ENCODE results near the gene TBPL1. TPM values are rescaled to one million over a fixed set of nuclear protein-coding genes. Genes with fewer than 3 reads are reported as not detected.

The TBPL1 gene
- total and polyA plus RNA-seq, 9 of the 15 experiments (the other 6 are each of a cell fraction or from before 2014, with no cell fraction given): 78.1 to 152 (median 107) TPM

DNA sequence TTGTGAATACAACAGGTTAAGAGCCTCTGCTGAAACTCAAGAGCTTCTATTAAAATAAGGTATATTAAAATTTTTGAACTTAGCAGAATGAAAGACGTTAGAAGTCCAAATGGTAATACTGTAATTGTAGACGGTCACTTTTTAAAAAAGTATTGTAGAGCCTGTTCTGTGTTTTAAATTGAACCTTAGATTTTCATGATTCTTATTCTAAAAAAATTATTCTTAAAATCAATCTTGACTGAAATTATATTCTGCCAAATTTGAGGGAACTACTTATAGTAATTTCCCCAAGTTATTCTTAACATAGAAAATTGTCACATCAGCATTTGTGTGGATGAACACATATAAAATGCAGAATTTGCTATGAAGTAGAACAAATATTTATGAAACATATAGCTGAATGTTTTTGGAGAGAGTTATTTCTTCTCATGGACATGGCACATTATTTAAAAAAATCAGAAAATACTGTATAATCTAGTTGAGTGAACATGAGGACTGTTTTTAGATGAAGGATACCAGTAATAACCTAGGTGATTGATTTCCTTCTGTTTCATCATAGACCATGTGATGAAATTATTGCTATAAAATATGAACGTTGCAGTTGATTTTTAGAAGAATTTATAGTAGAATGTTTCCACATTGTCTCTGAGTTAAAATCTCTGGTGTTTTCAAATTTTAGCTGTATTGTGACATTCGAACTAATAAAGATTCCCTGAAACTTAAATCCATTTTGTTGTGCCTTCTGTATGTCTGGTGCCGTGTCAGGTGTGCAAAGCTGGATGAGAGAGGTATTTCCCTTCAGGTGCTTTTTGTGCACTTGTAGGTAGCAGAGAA is 2.8 kb downstream of the TBPL1 start (continued):
- TF ChIP-seq, protein P1, sequence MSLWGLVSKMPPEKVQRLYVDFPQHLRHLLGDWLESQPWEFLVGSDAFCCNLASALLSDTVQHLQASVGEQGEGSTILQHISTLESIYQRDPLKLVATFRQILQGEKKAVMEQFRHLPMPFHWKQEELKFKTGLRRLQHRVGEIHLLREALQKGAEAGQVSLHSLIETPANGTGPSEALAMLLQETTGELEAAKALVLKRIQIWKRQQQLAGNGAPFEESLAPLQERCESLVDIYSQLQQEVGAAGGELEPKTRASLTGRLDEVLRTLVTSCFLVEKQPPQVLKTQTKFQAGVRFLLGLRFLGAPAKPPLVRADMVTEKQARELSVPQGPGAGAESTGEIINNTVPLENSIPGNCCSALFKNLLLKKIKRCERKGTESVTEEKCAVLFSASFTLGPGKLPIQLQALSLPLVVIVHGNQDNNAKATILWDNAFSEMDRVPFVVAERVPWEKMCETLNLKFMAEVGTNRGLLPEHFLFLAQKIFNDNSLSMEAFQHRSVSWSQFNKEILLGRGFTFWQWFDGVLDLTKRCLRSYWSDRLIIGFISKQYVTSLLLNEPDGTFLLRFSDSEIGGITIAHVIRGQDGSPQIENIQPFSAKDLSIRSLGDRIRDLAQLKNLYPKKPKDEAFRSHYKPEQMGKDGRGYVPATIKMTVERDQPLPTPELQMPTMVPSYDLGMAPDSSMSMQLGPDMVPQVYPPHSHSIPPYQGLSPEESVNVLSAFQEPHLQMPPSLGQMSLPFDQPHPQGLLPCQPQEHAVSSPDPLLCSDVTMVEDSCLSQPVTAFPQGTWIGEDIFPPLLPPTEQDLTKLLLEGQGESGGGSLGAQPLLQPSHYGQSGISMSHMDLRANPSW (CRISPR knock-in tag; IDR thresholded peaks at IDR 0.05): no peak
- TF ChIP-seq CREBBP (IDR thresholded peaks at IDR 0.05; ENCODE audit: low read depth, low read length): no peak
- no peak for TF ChIP-seq POLR2AphosphoS5 (IDR thresholded peaks at IDR 0.05; ENCODE audit: control insufficient read depth, insufficient read depth, low read depth, low read length)
- TF ChIP-seq, protein P2, sequence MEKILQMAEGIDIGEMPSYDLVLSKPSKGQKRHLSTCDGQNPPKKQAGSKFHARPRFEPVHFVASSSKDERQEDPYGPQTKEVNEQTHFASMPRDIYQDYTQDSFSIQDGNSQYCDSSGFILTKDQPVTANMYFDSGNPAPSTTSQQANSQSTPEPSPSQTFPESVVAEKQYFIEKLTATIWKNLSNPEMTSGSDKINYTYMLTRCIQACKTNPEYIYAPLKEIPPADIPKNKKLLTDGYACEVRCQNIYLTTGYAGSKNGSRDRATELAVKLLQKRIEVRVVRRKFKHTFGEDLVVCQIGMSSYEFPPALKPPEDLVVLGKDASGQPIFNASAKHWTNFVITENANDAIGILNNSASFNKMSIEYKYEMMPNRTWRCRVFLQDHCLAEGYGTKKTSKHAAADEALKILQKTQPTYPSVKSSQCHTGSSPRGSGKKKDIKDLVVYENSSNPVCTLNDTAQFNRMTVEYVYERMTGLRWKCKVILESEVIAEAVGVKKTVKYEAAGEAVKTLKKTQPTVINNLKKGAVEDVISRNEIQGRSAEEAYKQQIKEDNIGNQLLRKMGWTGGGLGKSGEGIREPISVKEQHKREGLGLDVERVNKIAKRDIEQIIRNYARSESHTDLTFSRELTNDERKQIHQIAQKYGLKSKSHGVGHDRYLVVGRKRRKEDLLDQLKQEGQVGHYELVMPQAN (IDR thresholded peaks at IDR 0.05; ENCODE audit: borderline replicate concordance): no peak
- no peak for TF ChIP-seq CBX8 (IDR thresholded peaks at IDR 0.05; ENCODE audit: borderline replicate concordance, extremely low read depth, low read depth, low read length, poor library complexity, severe bottlenecking)
- no peak for TF ChIP-seq WHSC1 (IDR thresholded peaks at IDR 0.05; ENCODE audit: low read length)
- 0 out of 2 replicates have a peak, but pooled peaks have one; percentile 26 for TF ChIP-seq L3MBTL2 (IDR thresholded peaks at IDR 0.05)
- peak; percentile 71 for TF ChIP-seq POLR2H (tag; IDR thresholded peaks at IDR 0.05; ENCODE audit: low read depth)
- TF ChIP-seq, protein P3, sequence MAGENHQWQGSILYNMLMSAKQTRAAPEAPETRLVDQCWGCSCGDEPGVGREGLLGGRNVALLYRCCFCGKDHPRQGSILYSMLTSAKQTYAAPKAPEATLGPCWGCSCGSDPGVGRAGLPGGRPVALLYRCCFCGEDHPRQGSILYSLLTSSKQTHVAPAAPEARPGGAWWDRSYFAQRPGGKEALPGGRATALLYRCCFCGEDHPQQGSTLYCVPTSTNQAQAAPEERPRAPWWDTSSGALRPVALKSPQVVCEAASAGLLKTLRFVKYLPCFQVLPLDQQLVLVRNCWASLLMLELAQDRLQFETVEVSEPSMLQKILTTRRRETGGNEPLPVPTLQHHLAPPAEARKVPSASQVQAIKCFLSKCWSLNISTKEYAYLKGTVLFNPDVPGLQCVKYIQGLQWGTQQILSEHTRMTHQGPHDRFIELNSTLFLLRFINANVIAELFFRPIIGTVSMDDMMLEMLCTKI (IDR thresholded peaks at IDR 0.05; ENCODE audit: partially characterized antibody): no peak
- TF ChIP-seq HLTF (IDR thresholded peaks at IDR 0.05): no peak
- TF ChIP-seq SMC3 (conservative IDR thresholded peaks at IDR 0.05; ENCODE audit: insufficient read depth, low read depth, low read length): no peak
- TF ChIP-seq ZNF3 (CRISPR knock-in tag; IDR thresholded peaks at IDR 0.05): no peak
- TF ChIP-seq, protein P4, sequence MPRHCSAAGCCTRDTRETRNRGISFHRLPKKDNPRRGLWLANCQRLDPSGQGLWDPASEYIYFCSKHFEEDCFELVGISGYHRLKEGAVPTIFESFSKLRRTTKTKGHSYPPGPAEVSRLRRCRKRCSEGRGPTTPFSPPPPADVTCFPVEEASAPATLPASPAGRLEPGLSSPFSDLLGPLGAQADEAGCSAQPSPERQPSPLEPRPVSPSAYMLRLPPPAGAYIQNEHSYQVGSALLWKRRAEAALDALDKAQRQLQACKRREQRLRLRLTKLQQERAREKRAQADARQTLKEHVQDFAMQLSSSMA (CRISPR knock-in tag; IDR thresholded peaks at IDR 0.05): no peak
- TF ChIP-seq ZNF431 (CRISPR knock-in tag; IDR thresholded peaks at IDR 0.05): no peak
- TF ChIP-seq SAP30 (IDR thresholded peaks at IDR 0.05; ENCODE audit: borderline replicate concordance, insufficient read depth, low read depth, low read length, poor library complexity, severe bottlenecking): no peak
- TF ChIP-seq BRD4 (IDR thresholded peaks at IDR 0.05): no peak
- TF ChIP-seq, protein P5, sequence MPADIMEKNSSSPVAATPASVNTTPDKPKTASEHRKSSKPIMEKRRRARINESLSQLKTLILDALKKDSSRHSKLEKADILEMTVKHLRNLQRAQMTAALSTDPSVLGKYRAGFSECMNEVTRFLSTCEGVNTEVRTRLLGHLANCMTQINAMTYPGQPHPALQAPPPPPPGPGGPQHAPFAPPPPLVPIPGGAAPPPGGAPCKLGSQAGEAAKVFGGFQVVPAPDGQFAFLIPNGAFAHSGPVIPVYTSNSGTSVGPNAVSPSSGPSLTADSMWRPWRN (IDR thresholded peaks at IDR 0.05; ENCODE audit: low read depth): no peak
- TF ChIP-seq FOSL1 (tag; conservative IDR thresholded peaks at IDR 0.05): no peak
- no peak for TF ChIP-seq ESRRB (CRISPR knock-in tag; IDR thresholded peaks at IDR 0.05; ENCODE audit: borderline replicate concordance)
- TF ChIP-seq PURB (CRISPR knock-in tag; IDR thresholded peaks at IDR 0.05; ENCODE audit: low read depth): no peak

All from K562 (cell line).